ENCODE results near the gene ZBTB7C.

GRCh38 chr18:48360376-48361021, 48.7 kb downstream of the ZBTB7C start:
- TF ChIP-seq CTCF (IDR thresholded peaks at IDR 0.05; ENCODE audit: low read depth, low read length, missing input control) (no peak), RAD21 (IDR thresholded peaks at IDR 0.05) (no peak), MAX (IDR thresholded peaks at IDR 0.05) (no peak), RXRA (IDR thresholded peaks at IDR 0.05) (no peak), ZBTB33 (IDR thresholded peaks at IDR 0.05) (no peak), TAF1 (conservative IDR thresholded peaks at IDR 0.05) (no peak), GABPA (IDR thresholded peaks at IDR 0.05 in 1 of 2, conservative IDR thresholded peaks at IDR 0.05 in 1 of 2) (no peak), EGR1 (IDR thresholded peaks at IDR 0.05; ENCODE audit: low read depth in 2 of 2) (no peak), FOXA2 (IDR thresholded peaks at IDR 0.05) (no peak), SP1 (IDR thresholded peaks at IDR 0.05) (no peak), YY1 (IDR thresholded peaks at IDR 0.05) (no peak), NR2F2 (IDR thresholded peaks at IDR 0.05) (no peak)

All from liver (tissue), 3 donors.